Globus pallidus (tissue), 1 donor: ENCODE measurements around the gene RFTN1.
A peak's percentile ranks its signal among the peaks of the same experiment; 100 is the strongest.

ENCODE experiments used
- DNase-seq: peaks from one replicate; pipeline ENCODE4 v3.0.0-alpha.2; 2015; ENCODE audit warnings: low spot score

Gene RFTN1

GRCh38 chr3:16377196-16377595 is 136.3 kb downstream of the RFTN1 start:
- DNase-seq, result no peak

- no peak for DNase-seq
Observed at GRCh38 chr3:16375891-16376290, 137.6 kb downstream of the RFTN1 start.

- no peak for DNase-seq
Observed at GRCh38 chr3:16374935-16375245, 138.6 kb downstream of the RFTN1 start.

- peak; percentile 39 for DNase-seq
Observed at GRCh38 chr3:16374047-16374934, 139.2 kb downstream of the RFTN1 start.

GRCh38 chr3:16373341-16373946 is 140.1 kb downstream of the RFTN1 start:
- DNase-seq, result no peak

- no peak for DNase-seq
Observed at GRCh38 chr3:16372362-16373292, 140.9 kb downstream of the RFTN1 start.

- no peak for DNase-seq
Observed at GRCh38 chr3:16370872-16371740, 142.4 kb downstream of the RFTN1 start.

- no peak for DNase-seq
Observed at GRCh38 chr3:16370503-16370871, 143.0 kb downstream of the RFTN1 start.

- DNase-seq, result no peak
Observed at GRCh38 chr3:16369885-16370284, 143.6 kb downstream of the RFTN1 start.

- no peak for DNase-seq
Observed at GRCh38 chr3:16369276-16369675, 144.2 kb downstream of the RFTN1 start.

GRCh38 chr3:16366581-16366980 is 146.9 kb downstream of the RFTN1 start:
- DNase-seq, result no peak

GRCh38 chr3:16365491-16366128 is 147.9 kb downstream of the RFTN1 start:
- DNase-seq, result no peak

- DNase-seq, result no peak
Observed at GRCh38 chr3:16364963-16365362, 148.5 kb downstream of the RFTN1 start.

- DNase-seq, result no peak
Observed at GRCh38 chr3:16364323-16364722, 149.2 kb downstream of the RFTN1 start.

- DNase-seq, result no peak
Observed at GRCh38 chr3:16363636-16364035, 149.9 kb downstream of the RFTN1 start.

GRCh38 chr3:16362770-16363169 is 150.7 kb downstream of the RFTN1 start:
- no peak for DNase-seq

- DNase-seq, result no peak
Observed at GRCh38 chr3:16361087-16361486, 152.4 kb downstream of the RFTN1 start.

GRCh38 chr3:16359331-16359730 is 154.2 kb downstream of the RFTN1 start:
- DNase-seq, result no peak

- DNase-seq, result no peak
Observed at GRCh38 chr3:16358336-16358735, 155.2 kb downstream of the RFTN1 start.

- DNase-seq, result peak; percentile 61
Observed at GRCh38 chr3:16357186-16358121, 156.0 kb downstream of the RFTN1 start.
